Heart right ventricle (tissue), 16 donors: ENCODE results near the gene MANF. TPM values are rescaled to one million over a fixed set of nuclear protein-coding genes. Genes with fewer than 3 reads are reported as not detected.
A peak's percentile ranks its signal among the peaks of the same experiment; 100 is the strongest.

Experiments used
- ATAC-seq, 8 donors: fragments of 200-7000 bp; cut with Tn5 transposase; one replicate each; pipeline ENCODE4 v1.9.1; 2020; ENCODE audit warnings: mild to moderate bottlenecking in 8 of 8, moderate library complexity in 8 of 8, moderate number of reproducible peaks in 1 of 8
- DNase-seq, 2 donors: peaks; one replicate each; pipeline ENCODE4 v3.0.0-alpha.2; 2020
- H3K27ac ChIP-seq, 10 donors: fragments of 200-600 bp; sonication (generic) in 2 of 10; one replicate each; pipeline versions ENCODE4 v1.5.0 to v1.8.0; 2020 to 2022; ENCODE audit warnings: mild to moderate bottlenecking in 3 of 10
- H3K27me3 ChIP-seq, 7 donors: fragments of 200-600 bp; one replicate each; pipeline ENCODE4 v1.8.0; 2021 to 2022; ENCODE audit warnings: mild to moderate bottlenecking in 2 of 7
- H3K36me3 ChIP-seq, 9 donors: fragments of 200-600 bp; sonication (generic) in 1 of 9; one replicate each; pipeline versions ENCODE4 v1.5.0 to v1.8.0; 2020 to 2022; ENCODE audit warnings: mild to moderate bottlenecking in 2 of 9
- H3K4me1 ChIP-seq, 9 donors: fragments of 200-600 bp; sonication (generic) in 1 of 9; one replicate each; pipeline versions ENCODE4 v1.5.0 to v1.8.0; 2020 to 2022; ENCODE audit warnings: mild to moderate bottlenecking in 4 of 9
- H3K4me3 ChIP-seq, 10 donors: fragments of 200-600 bp; sonication (generic) in 2 of 10; one replicate each; pipeline versions ENCODE4 v1.5.0 to v1.8.0; 2020 to 2022; ENCODE audit warnings: mild to moderate bottlenecking in 7 of 10, moderate library complexity in 2 of 10
- H3K9me3 ChIP-seq, 11 donors: fragments of 200-600 bp in 10 of 11; sonication (generic) in 2 of 11; one replicate each; pipeline versions ENCODE4 v1.5.0 to v1.8.0; 2013 to 2022; ENCODE audit warnings: mild to moderate bottlenecking in 2 of 11, control low read depth in 1 of 11, moderate library complexity in 1 of 11
- CTCF ChIP-seq, 9 donors: fragments of 200-600 bp; sonication (generic) in 2 of 9; IDR thresholded peaks; one replicate each; pipeline versions ENCODE4 v1.5.0 to v1.8.0; 2021 to 2022; ENCODE audit warnings: antibody characterized with exemption in 9 of 9, mild to moderate bottlenecking in 5 of 9, moderate library complexity in 1 of 9
- WGBS, 2 donors: extraction: QIAGEN DNeasy Blood & Tissue Kit; methylation state at CpG; one replicate each; pipeline ENCODE4 v1.1.7; 2013; ENCODE audit warnings: inconsistent platforms in 1 of 2; 5-methylcytosine and 5-hydroxymethylcytosine counted together
- intact Hi-C, 10 donors: fragments of 100-400 bp; cut with DNase I; formaldehyde crosslinking; loops; one replicate each; pipeline versions ENCODE4 v1.11.1 to v1.14.2; 2022
- polyA plus RNA-seq, 2 donors: library from polyadenylated mRNA; stranded (reverse); fragments of 200-250 nt; gene quantifications; one replicate each; pipeline ENCODE4 v1.2.3, GENCODE V29; 2013
- total RNA-seq, 10 donors: library from RNA; stranded (reverse); fragmentation: NEBNext Ultra II Directional in 3 of 10; extraction: Animal tissue kit (Norgen Biotek cat#: 25700) in 3 of 10; gene quantifications; one replicate each; pipeline versions ENCODE4 v1.2.1 to v1.2.4, GENCODE V29; 2021 to 2023
- donor health status: Arrhythmogenic right ventricular cardiomyopathy.
- donor health status: ischemic (EF 13 %, LVEDD 7.1; RV severe dilation, severe dysfunction).
- donor health status: healthy with polysubstance abuse.
- donor health status: DM: no; HTN: yes; CAD: no.
- donor health status: DM: no; HTN: no; CAD: no.
- donor health status: ischemic (EF 25% LVEDD 6.9; RV normal size, moderate dysfunction).
- donor health status: ischemic (EF 25% LVEDD 5.7; RV mildly dilated, moderate dysfunction).
- donor health status: healthy.
- donor health status: DM: yes; HTN: yes; CAD: no.
- donor health status: Ischemic cardiomyopathy.
- donor health status: ischemic (EF 35%, LVEDD 5.7; RV mildly dilated, moderate dysfunction).
- donor health status: nonischemic (EF 11% LVEDD 7.7; RV severe dilation, severe dysfunction).
- donor health status: DM: yes; HTN: yes; CAD: no.
- donor health status: PGD.
- donor health status: ischemic (EF 29% LVEDD 5.4; RV normal size, mild dysfunction).
- donor health status: nonischemic (EF 23%, LVEDD 6.1; RV moderate dilation, normal function).

The MANF gene
- total and polyA plus RNA-seq, 12 donors: 19.1 to 150 (median 45.1) TPM

GRCh38 chr3:51401735-51402134 is 16.6 kb downstream of the MANF start:
- peak in 4 of 8 donors; percentile 27 to 38 (median 34) for ATAC-seq
- no peaks in the 10 kb centered on the region for H3K9me3 ChIP-seq
- H3K36me3 ChIP-seq: peaks cover 0 to 90% (median 23%) of the 10 kb centered on the region in 9 donors
- H3K27ac ChIP-seq: peak overlapping the region in 1 of 10 donors; percentile 66
- H3K27me3 ChIP-seq: no peaks in the 10 kb centered on the region
- TF ChIP-seq CTCF (IDR thresholded peaks at IDR 0.05): no peak
- peaks cover 0 to 37% (median 11%) of the 10 kb centered on the region in 9 donors for H3K4me1 ChIP-seq
- intact Hi-C loops: no loop called here
- WGBS, 2 donors: 86 to 91% methylated on average over 4 of the region's 4 CpGs
- no peak overlapping the region for H3K4me3 ChIP-seq
- DNase-seq: no peak

- ATAC-seq (no peak), DNase-seq (no peak)
- Histone ChIP-seq H3K27ac (no peak overlapping the region), H3K27me3 (no peaks in the 10 kb centered on the region), H3K4me3 (no peak overlapping the region), H3K9me3 (no peaks in the 10 kb centered on the region), H3K36me3 (peaks cover 0 to 87% (median 17%) of the 10 kb centered on the region in 9 donors), H3K4me1 (peaks cover 0 to 31% (median 2%) of the 10 kb centered on the region in 9 donors)
- intact Hi-C loops: no loop called here
- TF ChIP-seq CTCF (IDR thresholded peaks at IDR 0.05): no peak
Measured at GRCh38 chr3:51403675-51404074, 18.6 kb downstream of the MANF start.

- WGBS, 2 donors: 95 to 98% methylated on average over 2 of the region's 2 CpGs
- TF ChIP-seq CTCF (IDR thresholded peaks at IDR 0.05): no peak
- no peak overlapping the region for H3K27ac ChIP-seq
- no peaks in the 10 kb centered on the region for H3K4me1 ChIP-seq
- intact Hi-C loops: no loop called here
- DNase-seq (no peak), ATAC-seq (no peak)
- no peak overlapping the region for H3K4me3 ChIP-seq
- H3K27me3 ChIP-seq: no peaks in the 10 kb centered on the region
- H3K36me3 ChIP-seq: peaks cover 0 to 87% (median 24%) of the 10 kb centered on the region in 9 donors
- H3K9me3 ChIP-seq: no peaks in the 10 kb centered on the region
Measured at GRCh38 chr3:51408021-51408420, 22.9 kb downstream of the MANF start.

GRCh38 chr3:51408813-51409212 is 23.7 kb downstream of the MANF start:
- no peak overlapping the region for H3K4me3 ChIP-seq
- no peaks in the 10 kb centered on the region for H3K27me3 ChIP-seq
- DNase-seq: no peak
- no peak for TF ChIP-seq CTCF (IDR thresholded peaks at IDR 0.05)
- H3K36me3 ChIP-seq: peaks cover 0 to 88% (median 24%) of the 10 kb centered on the region in 9 donors
- intact Hi-C loops: no loop called here
- H3K27ac ChIP-seq: no peak overlapping the region
- no peaks in the 10 kb centered on the region for H3K4me1 ChIP-seq
- 64 to 73% methylated on average over 2 of the region's 2 CpGs for WGBS, 2 donors
- no peak for ATAC-seq
- no peaks in the 10 kb centered on the region for H3K9me3 ChIP-seq
